Measurements from ENCODE around the gene ST6GALNAC3.
A peak's percentile ranks its signal among the peaks of the same experiment; 100 is the strongest.
"Not testable (repeated sequence)": the region's sequence is repeated elsewhere in the genome, so short reads cannot be mapped to it uniquely, and the experiment has no call there.

Gene ST6GALNAC3

GRCh38 chr1:76341816-76342215 is 267.3 kb downstream of the ST6GALNAC3 start:
- DNase-seq (ENCODE audit: low read depth) = not testable (repeated sequence)

- no peak for DNase-seq (ENCODE audit: low read depth)
Measured at GRCh38 chr1:76343356-76343755, 268.8 kb downstream of the ST6GALNAC3 start.

- DNase-seq (ENCODE audit: low read depth) = no peak
Measured at GRCh38 chr1:76351655-76352054, 277.1 kb downstream of the ST6GALNAC3 start.

- no peak for DNase-seq (ENCODE audit: low read depth)
Measured at GRCh38 chr1:76352741-76353435, 278.3 kb downstream of the ST6GALNAC3 start.

- no peak for DNase-seq (ENCODE audit: low read depth)
Measured at GRCh38 chr1:76354236-76354635, 279.7 kb downstream of the ST6GALNAC3 start.

GRCh38 chr1:76366726-76367125 is 292.2 kb downstream of the ST6GALNAC3 start:
- no peak for DNase-seq (ENCODE audit: low read depth)

GRCh38 chr1:76371941-76372340 is 297.4 kb downstream of the ST6GALNAC3 start:
- DNase-seq (ENCODE audit: low read depth) = no peak

GRCh38 chr1:76374086-76374485 is 299.5 kb downstream of the ST6GALNAC3 start:
- no peak for DNase-seq (ENCODE audit: low read depth)

- no peak for DNase-seq (ENCODE audit: low read depth)
Measured at GRCh38 chr1:76377247-76377646, 302.7 kb downstream of the ST6GALNAC3 start.

- DNase-seq (ENCODE audit: low read depth) = no peak
Measured at GRCh38 chr1:76379506-76379905, 305.0 kb downstream of the ST6GALNAC3 start.

- no peak for DNase-seq (ENCODE audit: low read depth)
Measured at GRCh38 chr1:76381450-76382097, 307.0 kb downstream of the ST6GALNAC3 start.

- no peak for DNase-seq (ENCODE audit: low read depth)
Measured at GRCh38 chr1:76388261-76388660, 313.7 kb downstream of the ST6GALNAC3 start.

- no peak for DNase-seq (ENCODE audit: low read depth)
Measured at GRCh38 chr1:76390456-76390855, 315.9 kb downstream of the ST6GALNAC3 start.

GRCh38 chr1:76395059-76395458 is 320.5 kb downstream of the ST6GALNAC3 start:
- no peak for DNase-seq (ENCODE audit: low read depth)

- no peak for DNase-seq (ENCODE audit: low read depth)
Measured at GRCh38 chr1:76402128-76402527, 327.6 kb downstream of the ST6GALNAC3 start.

GRCh38 chr1:76408303-76408702 is 333.8 kb downstream of the ST6GALNAC3 start:
- DNase-seq (ENCODE audit: low read depth) = no peak

GRCh38 chr1:76410499-76410898 is 336.0 kb downstream of the ST6GALNAC3 start:
- DNase-seq (ENCODE audit: low read depth) = no peak

GRCh38 chr1:76418531-76418930 is 344.0 kb downstream of the ST6GALNAC3 start:
- no peak for DNase-seq (ENCODE audit: low read depth)

GRCh38 chr1:76419603-76420002 is 345.1 kb downstream of the ST6GALNAC3 start:
- DNase-seq (ENCODE audit: low read depth) = no peak

- DNase-seq (ENCODE audit: low read depth) = peak; percentile 65
Measured at GRCh38 chr1:76425201-76426145, 350.9 kb downstream of the ST6GALNAC3 start.

GRCh38 chr1:76426606-76427005 is 352.1 kb downstream of the ST6GALNAC3 start:
- peak; percentile 4 for DNase-seq (ENCODE audit: low read depth)

- no peak for DNase-seq (ENCODE audit: low read depth)
Measured at GRCh38 chr1:76428028-76428427, 353.5 kb downstream of the ST6GALNAC3 start.

- DNase-seq (ENCODE audit: low read depth) = no peak
Measured at GRCh38 chr1:76430531-76430930, 356.0 kb downstream of the ST6GALNAC3 start.

All from ELR (cell line).